Left lung (tissue), 10 donors: ENCODE measurements around the gene TRIM8. TPM values are rescaled to one million over a fixed set of nuclear protein-coding genes. Genes with fewer than 3 reads are reported as not detected.

Experiments used
- ATAC-seq: fragments of 200-7000 bp; cut with Tn5 transposase; one replicate; pipeline ENCODE4 v1.9.1; 2020; ENCODE audit warnings: moderate library complexity
- DNase-seq, 4 donors: peaks; one replicate each; pipeline ENCODE4 v3.0.0-alpha.2; 2013 to 2020
- H3K27ac ChIP-seq, 2 donors: fragments of 200-600 bp; sonication (generic) in 1 of 2; one replicate each; pipeline versions ENCODE4 v1.5.0 to v1.8.0; 2020 to 2021
- H3K27me3 ChIP-seq, 2 donors: fragments of 200-600 bp; sonication (generic) in 1 of 2; one replicate each; pipeline versions ENCODE4 v1.5.0 to v1.8.0; 2020 to 2021
- H3K36me3 ChIP-seq, 2 donors: fragments of 200-600 bp; sonication (generic) in 1 of 2; one replicate each; pipeline versions ENCODE4 v1.5.0 to v1.8.0; 2020 to 2021
- H3K4me1 ChIP-seq, 2 donors: fragments of 200-600 bp; one replicate each; pipeline ENCODE4 v1.8.0; 2021
- H3K4me3 ChIP-seq, 2 donors: fragments of 200-600 bp; sonication (generic) in 1 of 2; one replicate each; pipeline versions ENCODE4 v1.5.0 to v1.8.0; 2020 to 2021; ENCODE audit warnings: mild to moderate bottlenecking in 1 of 2
- H3K9me3 ChIP-seq, 2 donors: fragments of 200-600 bp; sonication (generic) in 1 of 2; one replicate each; pipeline versions ENCODE4 v1.5.0 to v1.8.0; 2020 to 2021
- intact Hi-C, 2 donors: fragments of 100-400 bp; cut with DNase I; formaldehyde crosslinking; loops; one replicate each; pipeline versions ENCODE4 v1.11.2 to v1.14.2; 2022
- polyA plus RNA-seq, 6 donors: library from polyadenylated mRNA; unstranded; fragments of 120-200 nt; gene quantifications; one replicate each; pipeline ENCODE4 v1.2.1, GENCODE V29; 2013; ENCODE audit not compliant: insufficient read length in 6 of 6
- total RNA-seq, 2 donors: library from RNA; stranded (reverse); fragmentation: NEBNext Ultra II Directional; extraction: Animal tissue kit (Norgen Biotek cat#: 25700); gene quantifications; one replicate each; pipeline ENCODE4 v1.2.1, GENCODE V29; 2021
- TF ChIP-seq, protein P1 (sequence below), 2 donors: fragments of 200-600 bp; sonication (generic) in 1 of 2; IDR thresholded peaks; one replicate each; pipeline versions ENCODE4 v1.5.0 to v1.8.0; 2021; ENCODE audit warnings: antibody characterized with exemption in 2 of 2
- donor health status: DM: no; HTN: yes; CAD: no.
- donor health status: DM: no; HTN: no; CAD: no.

Gene TRIM8
- total and polyA plus RNA-seq, 8 donors, result 88.9 to 180 (median 112) TPM

DNA sequence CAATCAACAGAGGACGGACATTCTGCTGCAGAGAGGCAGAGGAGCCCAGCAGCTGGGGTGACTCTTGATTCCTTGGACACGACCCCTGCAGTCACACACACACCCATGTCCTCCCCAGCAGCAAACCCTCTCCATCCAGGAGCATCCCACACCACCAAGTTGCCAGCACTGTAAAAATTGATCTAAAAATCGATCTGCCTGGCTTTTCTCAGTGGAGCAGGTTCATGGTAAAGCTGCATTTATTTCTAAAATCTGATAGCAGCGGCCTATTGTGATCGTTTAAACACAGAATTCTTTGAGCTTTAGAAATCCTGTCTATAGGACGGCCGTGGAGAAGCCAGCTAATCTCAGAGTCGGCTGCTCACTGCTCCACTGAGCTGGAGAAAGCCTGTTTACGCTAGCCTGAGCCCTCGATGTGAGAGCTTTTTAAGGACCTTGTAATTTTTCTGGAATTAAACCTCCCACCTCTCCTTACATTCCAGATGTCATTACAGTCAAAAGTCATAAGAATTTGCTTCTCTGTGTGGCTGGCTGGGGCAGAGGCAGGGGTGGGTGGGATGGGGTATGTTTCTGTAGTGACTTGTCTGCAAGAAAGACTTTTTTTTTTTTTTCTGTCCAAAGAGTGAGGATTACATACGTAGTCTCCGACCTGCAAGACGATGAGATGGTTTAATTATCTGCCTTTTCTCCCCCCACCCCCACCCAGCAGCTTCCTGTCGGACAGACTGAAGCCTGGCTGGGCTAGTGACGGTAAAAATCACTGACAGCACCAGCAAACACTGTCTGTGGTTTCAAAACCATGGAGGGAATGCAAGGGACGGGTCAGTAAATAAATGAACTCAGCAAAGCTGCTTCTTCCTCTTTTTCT is 31.6 kb downstream of the TRIM8 start:
- DNase-seq (peak in 3 of 4 donors; percentile 62 to 74 (median 64)), ATAC-seq (peak; percentile 56)
- H3K9me3 ChIP-seq, result no peaks in the 10 kb centered on the region
- no peaks in the 10 kb centered on the region for H3K36me3 ChIP-seq
- TF ChIP-seq, protein P1, sequence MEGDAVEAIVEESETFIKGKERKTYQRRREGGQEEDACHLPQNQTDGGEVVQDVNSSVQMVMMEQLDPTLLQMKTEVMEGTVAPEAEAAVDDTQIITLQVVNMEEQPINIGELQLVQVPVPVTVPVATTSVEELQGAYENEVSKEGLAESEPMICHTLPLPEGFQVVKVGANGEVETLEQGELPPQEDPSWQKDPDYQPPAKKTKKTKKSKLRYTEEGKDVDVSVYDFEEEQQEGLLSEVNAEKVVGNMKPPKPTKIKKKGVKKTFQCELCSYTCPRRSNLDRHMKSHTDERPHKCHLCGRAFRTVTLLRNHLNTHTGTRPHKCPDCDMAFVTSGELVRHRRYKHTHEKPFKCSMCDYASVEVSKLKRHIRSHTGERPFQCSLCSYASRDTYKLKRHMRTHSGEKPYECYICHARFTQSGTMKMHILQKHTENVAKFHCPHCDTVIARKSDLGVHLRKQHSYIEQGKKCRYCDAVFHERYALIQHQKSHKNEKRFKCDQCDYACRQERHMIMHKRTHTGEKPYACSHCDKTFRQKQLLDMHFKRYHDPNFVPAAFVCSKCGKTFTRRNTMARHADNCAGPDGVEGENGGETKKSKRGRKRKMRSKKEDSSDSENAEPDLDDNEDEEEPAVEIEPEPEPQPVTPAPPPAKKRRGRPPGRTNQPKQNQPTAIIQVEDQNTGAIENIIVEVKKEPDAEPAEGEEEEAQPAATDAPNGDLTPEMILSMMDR (IDR thresholded peaks at IDR 0.05), result no peak
- intact Hi-C loops, result no loop called here
- H3K4me3 ChIP-seq, result no peak overlapping the region
- H3K27me3 ChIP-seq, result no peaks in the 10 kb centered on the region
- H3K27ac ChIP-seq, result peak overlapping the region; percentile 82 to 94
- peaks cover 54 to 73% of the 10 kb centered on the region in 2 donors for H3K4me1 ChIP-seq

DNA sequence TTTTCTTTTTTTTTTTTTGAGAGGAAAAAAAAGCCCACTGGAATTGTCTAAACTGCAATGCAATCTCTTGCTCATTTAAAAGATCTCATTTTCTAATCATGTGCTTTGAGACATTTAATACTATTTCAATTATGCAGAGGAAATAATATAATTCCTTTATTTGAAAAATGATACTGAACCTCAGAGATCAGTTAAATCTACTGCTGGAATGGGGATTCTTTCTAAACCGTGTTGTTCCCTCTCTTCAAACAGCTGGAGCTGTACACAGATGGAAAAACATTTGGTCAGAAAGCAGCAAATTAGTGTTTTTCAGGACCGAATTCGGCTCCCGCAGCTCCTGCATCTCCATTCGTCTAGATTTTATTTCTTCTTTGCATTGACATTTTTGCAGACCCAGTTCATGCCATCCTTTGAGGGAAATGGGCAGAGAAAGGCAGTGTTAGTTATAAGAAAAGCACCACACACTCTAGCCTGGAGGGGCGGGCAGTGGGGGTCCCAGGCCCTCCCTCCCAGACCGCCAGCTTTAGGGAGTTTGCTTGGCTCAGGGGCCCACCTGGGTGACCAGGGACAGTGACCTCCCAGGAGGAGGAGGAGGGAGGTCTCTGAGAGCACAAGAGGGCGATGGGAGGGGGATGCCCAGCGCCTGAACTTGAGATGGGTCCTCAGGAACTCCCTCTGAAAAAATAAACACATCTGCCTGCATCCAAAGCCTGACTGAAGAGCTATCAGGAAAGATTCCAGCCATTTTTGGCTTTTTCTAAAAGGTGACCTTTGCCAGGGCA is 32.4 kb downstream of the TRIM8 start:
- no peaks in the 10 kb centered on the region for H3K9me3 ChIP-seq
- ATAC-seq (no peak), DNase-seq (peak in 2 of 4 donors; percentile 30 to 54)
- peak overlapping the region; percentile 82 to 94 for H3K27ac ChIP-seq
- H3K36me3 ChIP-seq, result no peaks in the 10 kb centered on the region
- TF ChIP-seq, protein P1 (IDR thresholded peaks at IDR 0.05), result no peak
- intact Hi-C loops, result no loop called here
- H3K27me3 ChIP-seq, result no peaks in the 10 kb centered on the region
- H3K4me3 ChIP-seq, result no peak overlapping the region
- H3K4me1 ChIP-seq, result peaks cover 54 to 73% of the 10 kb centered on the region in 2 donors

GRCh38 chr10:102677331-102678067 is 33.2 kb downstream of the TRIM8 start:
- Histone ChIP-seq H3K27me3 (no peaks in the 10 kb centered on the region), H3K36me3 (no peaks in the 10 kb centered on the region), H3K27ac (peak overlapping the region; percentile 82 to 94), H3K4me3 (no peak overlapping the region), H3K4me1 (peaks cover 53 to 70% of the 10 kb centered on the region in 2 donors), H3K9me3 (no peaks in the 10 kb centered on the region)
- TF ChIP-seq, protein P1 (IDR thresholded peaks at IDR 0.05), result no peak
- DNase-seq, result peak in 1 of 4 donors; percentile 4
- intact Hi-C loops, result no loop called here
- ATAC-seq, result no peak

DNA sequence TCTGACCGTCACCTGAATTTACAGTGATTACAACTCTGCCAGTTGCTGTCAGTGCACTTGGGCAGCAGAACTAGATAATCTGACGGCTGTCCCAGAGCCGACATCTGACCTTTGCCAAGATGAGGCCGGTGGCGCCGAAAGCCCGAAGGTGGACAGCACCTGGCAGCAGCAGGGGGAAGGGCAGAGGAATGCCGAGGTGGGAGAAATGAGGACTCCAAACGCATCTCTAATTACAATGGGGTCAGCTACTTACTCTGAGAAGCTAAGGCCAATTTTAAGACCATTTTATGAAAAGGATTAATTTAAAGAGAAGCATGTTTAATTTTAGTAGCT is 33.8 kb downstream of the TRIM8 start:
- DNase-seq (peak in 2 of 4 donors; percentile 28 to 51), ATAC-seq (no peak)
- Histone ChIP-seq H3K4me1 (peaks cover 50 to 64% of the 10 kb centered on the region in 2 donors), H3K27ac (peak overlapping the region in 1 of 2 donors; percentile 94), H3K27me3 (no peaks in the 10 kb centered on the region), H3K36me3 (no peaks in the 10 kb centered on the region), H3K9me3 (no peaks in the 10 kb centered on the region), H3K4me3 (no peak overlapping the region)
- intact Hi-C loops, result no loop called here
- TF ChIP-seq, protein P1 (IDR thresholded peaks at IDR 0.05), result no peak
